CD4-positive, alpha-beta T cell treated with Interleukin-10 for 1 hour (primary cell): ENCODE results near the gene EVI5.
"Not testable (repeated sequence)": the region's sequence is repeated elsewhere in the genome, so short reads cannot be mapped to it uniquely, and the experiment has no call there.

Experiments
- DNase-seq: peaks from one replicate; pipeline ENCODE4 v3.0.0-alpha.2; 2020

EVI5 gene

DNA sequence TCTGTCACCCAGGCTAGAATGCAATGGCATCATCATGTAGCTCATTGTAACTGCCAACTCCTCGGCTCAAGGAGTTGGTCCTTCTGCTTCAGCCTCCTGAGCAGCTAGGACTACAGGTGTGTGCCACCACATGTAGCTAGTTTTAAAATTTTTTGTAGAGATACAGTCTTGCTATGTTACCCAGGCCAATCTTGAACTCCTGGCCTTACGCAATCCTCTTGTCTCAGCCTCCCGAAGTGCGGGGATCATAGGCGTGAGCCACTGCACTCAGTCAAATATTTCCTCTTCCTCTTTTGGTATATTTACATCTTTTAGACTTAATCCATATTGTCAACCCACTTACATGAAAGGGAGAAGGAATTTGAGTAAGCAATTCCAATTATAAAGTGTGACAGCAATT, 121.1 kb downstream of the EVI5 start:
- DNase-seq: no peak

DNA sequence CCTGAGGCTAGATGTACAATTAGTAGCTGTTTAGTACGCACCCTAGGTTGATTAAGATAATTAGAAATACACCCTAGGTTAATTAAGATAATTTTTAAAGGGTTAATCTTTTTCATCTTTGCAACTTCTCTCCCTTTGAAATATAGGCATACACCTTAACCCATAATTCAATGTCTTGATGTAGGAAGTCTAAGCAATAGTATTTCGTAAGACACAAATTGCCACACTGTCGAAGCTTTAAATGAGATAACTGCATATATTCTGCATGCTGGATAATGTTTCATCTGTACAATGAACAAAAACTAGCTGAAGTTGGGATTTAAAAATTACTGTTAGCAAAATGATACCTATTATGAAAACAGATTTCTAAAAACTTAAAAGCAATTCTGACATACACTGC, 122.9 kb downstream of the EVI5 start:
- DNase-seq: no peak

DNA sequence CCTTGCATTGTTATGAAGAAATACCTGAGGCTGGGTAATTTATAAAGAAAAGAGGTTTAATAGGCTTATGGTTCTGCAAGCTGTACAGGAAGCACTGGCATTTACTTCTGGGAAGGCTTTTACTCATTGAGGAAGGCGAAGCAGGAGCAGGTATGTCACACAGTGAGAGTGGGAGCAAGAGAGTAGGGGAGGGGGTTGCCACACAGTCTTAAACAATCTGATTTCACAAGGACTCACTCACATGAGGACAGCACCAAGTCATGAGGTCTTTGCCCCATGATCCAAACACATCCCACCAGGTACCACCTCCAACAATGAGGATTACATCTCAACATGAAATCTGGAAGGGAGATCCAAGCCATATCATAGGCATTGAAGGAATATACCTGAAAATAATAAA, 127.2 kb downstream of the EVI5 start:
- no peak for DNase-seq

DNA sequence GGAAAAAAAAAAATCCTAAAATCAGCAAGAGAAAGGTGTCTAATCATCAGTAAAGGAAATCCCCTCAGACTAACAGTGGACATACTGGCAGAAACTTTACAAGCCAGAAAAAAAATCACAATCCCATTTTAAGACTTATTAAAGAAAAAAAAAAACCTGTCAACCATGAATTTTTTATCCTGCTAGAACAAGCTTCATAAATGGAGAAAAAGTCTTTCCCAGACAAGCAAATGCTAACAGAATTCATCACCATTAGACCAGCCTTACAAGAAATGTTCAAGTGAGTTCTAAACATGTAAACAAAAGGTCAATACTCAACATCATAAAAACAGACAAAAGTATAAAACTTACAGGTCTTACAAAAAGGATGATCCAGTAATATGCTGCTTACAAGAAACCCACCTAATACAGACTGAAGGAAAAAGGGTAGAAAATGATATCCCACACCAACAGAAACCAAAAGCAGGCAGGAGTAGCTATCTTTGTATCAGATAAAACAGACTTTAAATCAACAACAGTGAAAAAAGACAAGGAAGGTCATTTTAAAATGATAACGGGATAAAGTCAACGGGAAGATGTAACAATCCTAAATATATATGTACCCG, 129.6 kb downstream of the EVI5 start:
- DNase-seq: no peak

DNA sequence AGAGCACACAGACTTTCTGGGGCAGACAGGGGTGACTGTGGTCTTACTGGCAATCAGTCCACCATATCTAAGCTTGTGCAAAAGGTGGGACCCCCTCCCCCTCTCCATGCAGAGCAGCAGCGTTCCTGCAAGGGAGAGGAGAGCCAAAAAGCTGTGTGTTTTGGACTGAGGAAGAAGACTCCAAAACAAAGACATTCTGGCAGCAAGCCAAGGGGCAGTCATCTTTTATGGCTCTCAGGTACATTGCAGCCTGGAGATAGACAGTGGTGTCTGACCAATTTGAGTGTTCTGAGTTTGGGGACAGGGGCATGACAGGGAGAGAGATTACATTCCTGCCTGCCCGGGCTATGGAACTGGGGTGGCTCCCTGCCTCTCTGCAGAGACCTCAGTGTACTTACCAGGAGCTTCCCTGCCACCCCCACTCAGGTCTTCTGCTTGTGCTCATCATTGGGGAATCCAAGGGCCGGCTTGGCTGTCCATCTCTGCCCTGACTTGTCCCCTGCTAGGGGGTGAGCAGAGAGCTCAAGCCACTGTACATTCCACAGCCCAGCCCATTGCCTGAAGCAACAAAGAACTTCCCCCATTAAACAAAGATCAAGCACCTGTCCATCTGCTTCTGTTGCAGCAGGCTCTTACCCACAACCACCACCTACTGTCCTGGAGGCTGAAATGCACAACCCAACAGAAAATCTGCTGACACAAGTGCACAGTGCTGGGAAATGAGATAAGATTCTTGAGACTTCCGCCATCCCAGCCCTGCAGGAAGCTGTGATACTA, 131.1 kb downstream of the EVI5 start:
- no peak for DNase-seq

DNA sequence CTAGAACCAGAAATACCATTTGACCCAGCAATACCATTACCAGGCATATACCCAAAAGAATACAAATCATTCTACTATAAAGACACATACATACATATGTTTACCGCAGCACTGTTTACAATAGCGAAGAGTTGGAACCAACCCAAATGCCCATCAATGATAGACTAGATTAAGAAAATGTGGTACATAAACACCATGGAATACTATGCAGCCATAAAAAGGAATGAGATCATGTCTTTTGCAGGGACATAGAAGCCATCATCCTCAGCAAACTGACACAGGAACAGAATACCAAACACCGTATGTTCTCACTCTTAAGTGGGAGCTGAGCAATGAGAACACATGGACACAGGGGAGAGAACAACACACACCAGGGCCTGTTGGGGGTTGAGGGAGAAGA, 144.2 kb downstream of the EVI5 start:
- DNase-seq: not testable (repeated sequence)

DNA sequence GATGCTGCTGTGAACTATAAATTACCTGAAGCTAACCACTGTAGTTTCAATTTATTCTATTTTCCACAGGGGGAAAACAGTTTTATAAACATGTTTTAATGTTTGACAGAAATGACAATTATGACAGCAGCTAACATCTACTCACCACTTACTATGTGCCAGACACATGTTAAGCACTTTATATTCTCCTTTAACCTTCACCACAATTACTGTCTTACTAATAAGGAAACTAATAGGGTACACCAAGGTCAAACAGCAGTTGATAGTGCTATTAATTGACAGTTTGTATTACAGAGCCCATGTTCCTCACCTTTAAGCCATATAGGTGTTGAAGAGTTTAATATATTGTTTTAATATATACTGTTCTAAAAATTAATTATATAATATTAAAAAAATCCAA, 146.4 kb downstream of the EVI5 start:
- DNase-seq: no peak

DNA sequence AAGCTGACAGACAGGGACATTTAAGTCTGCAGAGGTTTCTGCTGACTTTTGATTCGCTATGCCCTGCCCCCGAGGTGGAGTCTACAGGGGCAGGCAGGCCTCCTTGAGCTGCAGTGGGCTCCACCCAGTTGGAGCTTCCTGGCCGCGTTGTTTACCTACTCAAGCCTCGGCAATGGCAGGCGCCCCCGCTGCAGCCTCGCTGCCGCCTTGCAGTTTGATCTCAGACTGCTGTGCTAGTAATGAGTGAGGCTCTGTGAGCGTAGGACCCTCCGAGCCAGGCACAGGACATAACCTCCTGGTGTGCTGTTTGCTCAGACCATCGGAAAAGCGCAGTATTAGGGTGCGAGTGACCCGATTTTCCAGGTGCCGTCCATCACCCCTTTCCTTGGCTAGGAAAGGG, 149.7 kb downstream of the EVI5 start:
- DNase-seq: not testable (repeated sequence)

DNA sequence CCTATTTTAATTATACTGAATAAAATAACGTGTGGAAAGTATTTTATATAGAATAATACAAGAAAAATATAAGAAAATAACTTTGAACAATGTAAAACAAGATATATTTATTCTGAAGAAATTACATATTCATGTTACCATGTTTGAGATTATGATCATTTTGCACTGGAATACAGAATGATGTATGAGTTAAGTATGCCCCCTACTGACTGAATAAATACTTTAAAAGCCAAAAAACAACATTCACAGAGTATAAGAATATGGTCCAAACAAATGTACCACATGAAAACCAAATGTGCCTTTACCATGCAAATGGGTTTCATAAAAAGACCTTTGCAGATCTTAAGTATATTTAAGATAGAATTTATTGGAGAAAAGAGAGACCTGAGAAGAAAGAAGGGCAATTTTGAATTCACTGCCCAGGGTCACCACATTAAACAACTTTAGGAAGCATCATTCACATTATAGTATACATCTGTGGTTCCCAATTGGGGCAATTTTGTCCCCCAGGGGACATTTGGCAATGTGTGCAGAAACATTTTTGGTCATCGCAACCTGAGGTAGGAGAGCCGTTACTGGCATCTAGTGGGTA, 161.6 kb downstream of the EVI5 start:
- DNase-seq: peak; percentile 33

DNA sequence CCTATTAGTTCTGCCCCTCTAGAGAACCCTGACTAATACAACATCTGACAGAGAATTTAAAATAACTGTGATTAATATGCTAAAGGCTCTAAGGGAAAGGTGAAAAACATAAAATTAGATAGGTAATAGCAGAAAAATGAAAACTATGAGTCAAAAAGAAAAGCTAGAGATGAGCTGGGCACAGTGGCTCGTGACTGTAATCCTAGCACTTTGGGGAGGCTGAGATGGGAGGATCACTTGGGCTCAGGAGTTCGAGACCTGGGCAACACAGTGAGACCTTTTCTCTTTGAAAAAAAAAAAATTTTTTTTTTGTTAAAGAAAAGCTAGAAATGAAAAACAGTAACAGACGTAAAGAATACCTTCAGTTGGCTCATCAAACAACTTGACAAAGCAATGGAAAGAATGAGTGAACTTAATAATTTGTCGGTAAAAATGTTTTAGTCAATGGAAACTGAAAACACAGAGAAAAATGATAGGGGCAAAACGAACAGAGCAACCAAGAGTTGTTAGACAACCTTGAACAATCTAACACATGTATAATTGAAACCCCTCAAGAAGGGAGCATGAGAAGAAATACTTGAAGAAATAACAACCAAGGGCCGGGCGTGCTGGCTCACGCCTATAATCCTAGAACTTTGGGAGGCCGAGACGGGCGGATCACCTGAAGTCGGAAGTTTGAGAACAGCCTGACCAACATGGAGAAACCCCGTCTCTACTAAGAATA, 165.3 kb downstream of the EVI5 start:
- no peak for DNase-seq

DNA sequence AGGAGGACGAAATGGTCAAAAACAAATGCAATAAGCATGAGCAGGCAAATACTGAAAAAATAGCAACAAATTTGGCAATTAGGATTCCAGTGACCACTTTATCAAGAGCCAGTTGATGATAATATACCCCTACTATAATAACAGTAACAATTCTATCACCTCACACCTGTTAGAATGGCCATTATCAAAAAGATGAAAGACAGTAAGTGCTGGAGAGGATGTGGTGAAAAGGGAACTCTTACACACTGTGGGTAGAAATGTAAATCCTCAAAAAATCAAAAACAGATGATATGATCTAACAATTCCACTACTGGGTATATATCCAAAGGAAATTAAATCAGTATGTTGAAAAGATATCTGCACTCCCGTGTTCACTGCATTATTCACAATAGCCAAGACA, 183.9 kb downstream of the EVI5 start:
- no peak for DNase-seq

DNA sequence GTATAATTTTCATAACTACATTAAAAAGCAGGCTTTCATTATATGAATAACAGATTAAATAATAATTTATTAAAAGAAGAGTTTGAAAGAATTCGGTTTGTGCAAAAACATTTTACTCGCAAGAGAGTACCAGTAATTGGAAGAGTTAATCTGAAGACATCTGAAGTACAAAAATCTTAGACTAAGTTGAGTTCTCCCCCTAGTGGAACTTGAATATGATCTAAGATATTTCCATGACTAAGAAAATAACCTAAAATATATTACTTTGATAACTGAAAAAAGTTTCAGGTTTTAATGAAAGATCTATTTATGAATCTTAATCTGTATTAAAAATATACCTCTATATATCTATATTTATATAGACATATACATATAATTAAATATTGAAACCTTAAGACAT, 185.7 kb downstream of the EVI5 start:
- peak; percentile 49 for DNase-seq

DNA sequence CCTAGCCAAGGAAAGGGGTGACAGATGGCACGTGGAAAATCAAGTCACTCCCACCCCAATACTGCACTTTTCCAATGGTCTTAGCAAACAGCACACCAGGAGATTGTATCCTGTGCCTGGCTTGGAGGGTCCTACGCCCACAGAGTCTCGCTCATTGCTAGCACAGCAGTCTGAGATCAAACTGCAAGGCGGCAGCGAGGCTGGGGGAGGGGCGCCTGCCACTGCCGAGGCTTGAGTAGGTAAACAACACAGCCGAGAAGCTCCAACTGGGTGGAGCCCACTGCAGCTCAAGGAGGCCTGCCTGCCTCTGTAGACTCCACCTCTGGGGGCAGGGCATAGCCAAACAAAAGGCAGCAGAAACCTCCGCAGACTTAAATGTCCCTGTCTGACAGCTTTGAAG, 195.5 kb downstream of the EVI5 start:
- DNase-seq: not testable (repeated sequence)

DNA sequence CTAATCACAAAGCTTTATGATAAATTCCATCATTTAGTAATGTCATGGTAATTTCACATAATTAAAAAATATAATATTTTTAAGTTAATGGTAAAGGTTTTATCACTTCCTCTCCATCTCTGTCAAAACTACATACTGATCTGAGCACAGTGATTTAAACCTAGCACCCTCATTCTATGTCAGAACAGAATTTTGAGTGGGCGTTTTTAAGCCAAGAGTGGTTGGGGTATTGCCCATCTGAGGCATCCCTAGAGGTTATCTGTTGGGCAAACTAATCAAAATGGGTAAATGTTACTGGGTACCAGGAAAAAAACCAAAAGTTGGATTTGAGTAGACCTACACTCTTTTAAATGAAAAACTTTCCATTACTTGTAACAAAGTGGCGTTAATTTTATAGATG, 197.5 kb downstream of the EVI5 start:
- no peak for DNase-seq

DNA sequence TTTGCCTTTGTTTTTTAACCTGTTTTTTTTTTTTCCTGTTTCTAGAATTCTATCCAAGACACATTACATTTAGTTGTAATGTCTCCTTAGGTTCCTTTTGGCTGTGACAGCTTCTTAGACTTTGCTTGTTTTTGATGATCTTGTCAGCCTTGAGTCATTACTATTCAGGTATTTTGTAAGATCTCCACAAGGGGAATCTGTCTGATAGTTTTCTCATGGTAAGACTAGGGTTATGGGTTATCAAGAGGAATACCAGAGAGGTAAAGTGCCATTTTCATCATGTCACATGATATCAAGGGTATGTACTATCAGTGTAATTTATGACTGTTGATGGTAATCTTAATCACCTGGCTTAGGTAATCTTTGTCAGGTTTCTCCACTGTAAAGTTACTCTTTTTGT, 199.1 kb downstream of the EVI5 start:
- DNase-seq: no peak

DNA sequence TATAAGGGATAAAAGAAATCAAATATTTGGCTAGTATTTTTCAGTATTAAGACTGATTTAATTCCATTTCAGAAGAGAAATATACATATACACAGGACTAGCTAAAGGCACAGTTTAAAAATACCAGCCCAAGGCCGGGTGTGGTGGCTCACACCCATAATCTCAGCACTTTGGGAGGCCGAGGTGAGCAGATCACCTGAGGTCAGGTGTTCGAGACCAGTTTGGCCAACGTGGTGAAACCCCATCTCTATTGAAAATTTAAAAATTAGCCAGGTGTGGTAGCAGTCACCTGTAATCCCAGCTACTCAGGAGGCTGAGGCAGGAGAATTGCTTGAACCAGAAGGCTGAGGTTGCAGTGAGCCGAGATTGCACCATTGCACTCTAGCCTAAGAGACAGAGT, 200.1 kb downstream of the EVI5 start:
- not testable (repeated sequence) for DNase-seq

DNA sequence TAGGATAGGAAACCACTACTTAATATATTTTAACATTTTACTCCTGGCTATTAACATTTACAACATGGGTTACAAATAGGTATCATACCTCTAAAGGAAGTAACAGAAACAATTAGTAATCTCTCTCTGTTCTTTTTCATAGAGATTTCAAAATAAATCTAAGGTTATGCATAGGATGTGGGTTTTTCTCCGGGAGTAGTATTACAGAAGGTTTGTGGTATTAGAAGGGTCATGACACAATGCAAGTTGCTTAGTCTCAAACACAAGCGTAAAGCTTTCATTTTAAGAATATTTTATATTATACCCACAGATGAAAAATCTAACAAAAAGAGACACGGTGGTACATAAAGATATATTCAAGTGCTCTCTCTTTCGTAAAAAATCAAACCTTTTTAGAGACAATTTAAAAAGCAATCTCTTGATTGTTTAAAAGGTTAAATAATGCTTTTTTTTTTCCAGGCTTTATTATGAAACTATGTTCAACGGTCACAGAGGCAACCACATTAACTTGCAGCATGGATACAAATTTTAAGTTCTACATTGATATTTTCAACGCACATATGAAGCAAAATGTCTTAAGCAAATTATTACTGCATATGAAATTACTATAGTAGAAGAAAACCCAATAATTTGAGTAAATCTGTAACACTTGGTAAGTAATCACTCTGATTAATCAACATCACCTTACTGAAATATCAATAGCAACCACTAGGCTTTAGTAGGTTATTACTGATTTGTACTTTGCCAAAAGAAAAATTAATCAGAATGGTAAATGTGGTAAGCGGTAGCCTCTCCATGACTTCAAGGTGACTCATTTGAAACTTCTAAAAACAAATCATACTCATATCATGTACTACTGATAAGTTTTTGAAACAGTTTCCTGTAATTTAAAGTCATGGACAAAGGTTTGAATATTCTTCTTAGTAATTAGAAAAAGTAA, 200.8 kb downstream of the EVI5 start:
- peak; percentile 62 for DNase-seq

DNA sequence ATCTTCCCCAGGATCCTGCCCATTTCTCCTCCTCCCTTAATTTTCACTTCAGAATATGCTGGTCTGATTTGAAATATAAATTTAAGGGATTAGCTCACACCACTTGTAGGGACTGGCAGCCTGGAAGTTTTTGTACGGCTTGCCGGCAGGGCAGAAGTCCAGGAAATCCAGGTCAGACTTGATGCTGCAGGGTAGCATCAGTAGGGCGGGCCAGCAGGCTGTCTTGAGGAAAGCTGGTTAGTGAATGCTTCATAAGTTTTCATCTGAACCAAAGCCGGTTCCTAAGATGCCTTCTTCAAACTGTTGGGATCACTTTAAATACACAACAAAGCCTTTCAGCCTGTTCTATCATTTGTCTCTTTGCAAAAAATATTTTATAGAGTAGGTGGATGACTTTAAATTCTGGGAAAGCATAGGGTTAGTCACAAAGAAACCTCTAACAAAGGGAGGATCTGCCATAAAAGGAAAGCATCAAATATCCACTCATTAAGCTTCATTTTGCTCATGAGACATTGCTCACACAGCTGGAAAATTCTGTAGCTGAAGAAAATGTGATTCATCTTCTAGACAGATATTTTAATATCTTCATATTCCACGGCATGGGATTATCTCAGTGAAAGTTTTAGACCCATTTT, 207.5 kb downstream of the EVI5 start:
- DNase-seq: no peak

DNA sequence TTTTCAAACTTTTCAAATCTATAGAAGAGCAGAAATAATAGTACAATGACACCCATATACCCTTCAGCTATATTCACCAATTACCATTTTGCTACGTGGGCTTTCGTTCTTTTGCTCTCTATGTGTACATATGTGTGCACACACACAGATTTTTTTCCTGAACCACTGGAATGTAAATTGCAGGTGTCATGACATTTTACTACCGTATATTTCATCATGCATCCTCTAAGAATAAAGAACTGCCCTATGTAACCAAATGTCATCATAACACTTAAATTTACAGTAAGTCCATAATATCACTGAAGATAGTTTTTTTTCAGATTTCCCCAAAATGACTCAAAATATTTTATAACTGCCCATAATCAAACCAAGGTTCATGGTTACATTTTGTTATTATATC, 209.8 kb downstream of the EVI5 start:
- no peak for DNase-seq

DNA sequence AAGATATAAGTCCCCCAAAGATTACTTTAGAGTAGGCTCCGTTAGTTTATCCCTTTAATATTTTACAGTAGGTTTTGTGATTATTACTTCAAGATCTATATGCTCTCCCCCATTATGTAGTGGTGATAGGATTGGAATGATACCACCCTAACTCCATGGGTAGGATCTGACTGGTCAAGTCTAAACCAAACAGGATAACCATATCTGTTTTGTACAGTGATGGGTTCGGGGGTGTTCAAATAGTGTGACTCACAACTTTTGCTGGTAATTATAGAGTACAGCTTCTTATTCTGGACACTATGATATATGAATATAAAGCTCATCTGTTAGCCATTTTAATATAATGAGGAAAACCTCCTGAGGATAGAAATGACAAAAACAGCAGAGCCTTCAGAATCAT, 212.4 kb downstream of the EVI5 start:
- no peak for DNase-seq

DNA sequence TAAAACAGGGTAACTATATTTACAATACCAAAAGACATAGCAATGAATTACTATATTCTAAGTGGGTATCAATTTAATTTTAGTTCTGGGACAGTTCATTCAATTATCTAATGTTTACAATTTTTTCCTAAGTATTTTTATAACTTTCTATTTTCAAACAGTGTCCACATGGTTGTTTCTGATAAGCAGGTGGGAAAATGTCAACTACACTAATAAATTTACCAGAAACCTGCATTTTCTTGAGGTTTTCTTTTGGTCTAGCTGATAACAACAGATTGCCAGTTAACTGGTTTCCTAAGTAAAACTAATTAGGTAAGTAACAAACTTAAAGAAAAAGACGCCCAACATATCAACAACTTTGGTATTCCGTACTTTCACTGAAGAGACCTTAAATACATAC, 213.3 kb downstream of the EVI5 start:
- no peak for DNase-seq

DNA sequence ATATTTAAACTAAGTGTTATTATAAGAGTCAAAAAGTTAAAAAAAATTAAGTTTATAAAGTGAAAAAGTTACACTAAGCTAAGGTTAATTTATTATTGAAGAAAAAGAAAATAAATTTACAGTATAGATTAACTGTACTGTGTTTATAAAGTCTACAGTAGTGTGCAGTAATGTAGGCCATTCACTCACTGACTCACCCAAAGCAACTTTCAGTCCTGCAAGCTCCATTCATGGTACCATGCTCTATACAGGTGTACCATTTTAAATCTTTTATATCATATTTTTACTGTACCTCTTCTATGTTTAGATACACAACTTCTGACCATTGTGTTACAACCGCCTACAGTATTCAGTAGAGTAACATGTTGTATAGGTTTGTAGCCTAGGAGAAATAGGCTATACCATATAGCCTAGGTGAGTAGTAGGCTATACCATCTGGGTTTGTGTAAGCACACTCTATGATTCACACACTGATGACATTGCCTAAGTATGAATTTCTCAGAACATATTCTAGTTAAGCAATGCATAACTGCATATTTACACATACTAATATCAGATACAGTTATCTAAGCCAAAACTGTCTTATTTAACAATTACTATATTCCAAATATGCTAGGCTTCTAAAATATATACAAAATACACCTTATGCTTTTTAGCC, 217.6 kb downstream of the EVI5 start:
- DNase-seq: no peak
